Esophagus squamous epithelium (tissue), 5 donors: Measurements from ENCODE around the gene CHRNA5. TPM values are rescaled to one million over a fixed set of nuclear protein-coding genes. Genes with fewer than 3 reads are reported as not detected.
"Not testable (repeated sequence)": the region's sequence is repeated elsewhere in the genome, so short reads cannot be mapped to it uniquely, and the experiment has no call there.

Experiments
- DNase-seq: peaks from one replicate; lab custom pipeline; 2025; lab: John Stamatoyannopoulos, UW
- H3K27ac ChIP-seq, 4 donors: fragments of 200-600 bp; sonication (generic); one replicate each; pipeline ENCODE4 v1.5.1; 2016 to 2019; ENCODE audit warnings: mild to moderate bottlenecking in 1 of 4
- H3K27me3 ChIP-seq, 4 donors: fragments of 200-600 bp; sonication (generic); 1 replicate in 3 of 4; 2 replicates in 1 of 4; pipeline versions ENCODE4 v1.5.1 to v1.6.0; 2017 to 2021; ENCODE audit warnings: antibody characterized with exemption in 1 of 4
- H3K36me3 ChIP-seq, 3 donors: fragments of 200-600 bp; sonication (generic); one replicate each; pipeline ENCODE4 v1.5.1; 2016 to 2019
- H3K4me1 ChIP-seq, 3 donors: fragments of 200-600 bp; sonication (generic); one replicate each; pipeline ENCODE4 v1.5.1; 2017 to 2019
- H3K4me3 ChIP-seq, 4 donors: fragments of 200-600 bp; sonication (generic); 1 replicate in 3 of 4; 2 replicates in 1 of 4; pipeline ENCODE4 v1.5.1; 2016 to 2019; ENCODE audit warnings: mild to moderate bottlenecking in 2 of 4, moderate library complexity in 1 of 4
- H3K9me3 ChIP-seq, 3 donors: fragments of 200-600 bp; sonication (generic); one replicate each; pipeline ENCODE4 v1.5.1; 2016 to 2019
- POLR2A ChIP-seq, 4 donors: fragments of 450-650 bp; IDR thresholded peaks; one replicate each; pipeline ENCODE4 v1.6.1; 2017; ENCODE audit warnings: antibody characterized with exemption in 4 of 4, mild to moderate bottlenecking in 4 of 4, moderate library complexity in 3 of 4
- WGBS, 2 donors: methylation state at CpG; one replicate each; pipeline ENCODE4 v1.1.5; 2018; 5-methylcytosine and 5-hydroxymethylcytosine counted together
- intact Hi-C: fragments of 100-400 bp; cut with DNase I; formaldehyde crosslinking; loops from one replicate; pipeline ENCODE4 v1.15.0; 2022
- total RNA-seq, 4 donors: library from RNA; depleted of rRNA; stranded (reverse); fragments of >200 nt; gene quantifications; one replicate each; pipeline ENCODE4 v1.1.0, GENCODE V29; 2016
- TF ChIP-seq, protein P1 (sequence below), 6 experiments: fragments of 450-650 bp in 4 of 6; fragments of 200-600 bp in 2 of 6; sonication (generic) in 2 of 6; IDR thresholded peaks; one replicate each; pipeline ENCODE4 v1.5.1; 2016 to 2019; ENCODE audit warnings: antibody characterized with exemption in 6 of 6, mild to moderate bottlenecking in 4 of 6, moderate library complexity in 4 of 6
- donor health status: DM: yes; HTN: yes; CAD: no.

Gene CHRNA5
- total RNA-seq = 1 to 10 TPM in 3 of 4 donors, under 1 TPM in 1; 0.95 to 2.9 (median 1.6) TPM

DNA sequence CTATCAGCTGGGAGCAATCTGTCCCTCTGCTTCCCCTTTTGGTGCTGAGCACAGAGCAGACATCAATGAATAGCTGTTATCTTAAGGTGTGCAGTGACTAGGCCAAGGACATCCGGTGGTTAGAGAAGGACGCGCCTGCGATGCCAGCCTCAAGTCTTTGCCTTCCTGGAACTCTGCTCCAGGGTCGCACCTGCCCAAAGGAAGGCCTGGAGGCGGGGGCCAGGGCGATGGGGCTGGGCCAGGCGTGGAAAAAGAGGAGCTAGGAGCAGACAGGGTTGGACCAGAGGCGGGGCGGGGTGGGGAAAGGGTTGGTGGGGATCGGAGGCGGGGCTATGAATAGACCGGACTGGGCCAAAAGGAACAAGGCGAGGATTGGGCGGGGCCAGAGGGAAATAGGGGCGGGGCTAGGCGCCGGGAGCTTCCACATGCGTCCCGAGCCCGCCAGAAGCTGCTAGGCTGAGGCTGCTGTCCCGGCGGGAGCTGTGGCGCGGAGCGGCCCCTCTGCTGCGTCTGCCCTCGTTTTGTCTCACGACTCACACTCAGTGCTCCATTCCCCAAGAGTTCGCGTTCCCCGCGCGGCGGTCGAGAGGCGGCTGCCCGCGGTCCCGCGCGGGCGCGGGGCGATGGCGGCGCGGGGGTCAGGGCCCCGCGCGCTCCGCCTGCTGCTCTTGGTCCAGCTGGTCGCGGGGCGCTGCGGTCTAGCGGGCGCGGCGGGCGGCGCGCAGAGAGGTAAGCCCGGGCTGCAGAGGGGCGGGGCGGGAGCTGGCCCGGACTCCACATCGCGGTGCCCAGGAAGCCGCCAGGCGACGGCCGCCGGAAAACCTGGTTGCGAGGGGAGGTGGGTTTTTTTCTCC lies at the start of gene CHRNA5:
TSS of gene CHRNA5 (plus strand) at position 424 of the 854 bp plus-strand sequence. CDS start at position 624, 200 bp downstream.
- 0 to 1% methylated on average over 15 to 22 of the region's 75 CpGs for WGBS, 2 donors
- no peaks in the 10 kb centered on the region for H3K9me3 ChIP-seq
- intact Hi-C loops = no loop called here
- peak within 1 kb of the TSS; percentile 43 to 80 (median 69) for H3K27ac ChIP-seq
- H3K27me3 ChIP-seq = peaks cover 0 to 27% (median 0%) of the 10 kb centered on the region in 4 donors
- peaks cover 5 to 21% (median 14%) of the 10 kb centered on the region in 3 donors for H3K4me1 ChIP-seq
- no peaks in the 10 kb centered on the region for H3K36me3 ChIP-seq
- peak; percentile 9 for DNase-seq
- H3K4me3 ChIP-seq = peak within 1 kb of the TSS; percentile 40 to 85 (median 68)
- no peak for TF ChIP-seq POLR2A (IDR thresholded peaks at IDR 0.05)
- TF ChIP-seq, protein P1, sequence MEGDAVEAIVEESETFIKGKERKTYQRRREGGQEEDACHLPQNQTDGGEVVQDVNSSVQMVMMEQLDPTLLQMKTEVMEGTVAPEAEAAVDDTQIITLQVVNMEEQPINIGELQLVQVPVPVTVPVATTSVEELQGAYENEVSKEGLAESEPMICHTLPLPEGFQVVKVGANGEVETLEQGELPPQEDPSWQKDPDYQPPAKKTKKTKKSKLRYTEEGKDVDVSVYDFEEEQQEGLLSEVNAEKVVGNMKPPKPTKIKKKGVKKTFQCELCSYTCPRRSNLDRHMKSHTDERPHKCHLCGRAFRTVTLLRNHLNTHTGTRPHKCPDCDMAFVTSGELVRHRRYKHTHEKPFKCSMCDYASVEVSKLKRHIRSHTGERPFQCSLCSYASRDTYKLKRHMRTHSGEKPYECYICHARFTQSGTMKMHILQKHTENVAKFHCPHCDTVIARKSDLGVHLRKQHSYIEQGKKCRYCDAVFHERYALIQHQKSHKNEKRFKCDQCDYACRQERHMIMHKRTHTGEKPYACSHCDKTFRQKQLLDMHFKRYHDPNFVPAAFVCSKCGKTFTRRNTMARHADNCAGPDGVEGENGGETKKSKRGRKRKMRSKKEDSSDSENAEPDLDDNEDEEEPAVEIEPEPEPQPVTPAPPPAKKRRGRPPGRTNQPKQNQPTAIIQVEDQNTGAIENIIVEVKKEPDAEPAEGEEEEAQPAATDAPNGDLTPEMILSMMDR (IDR thresholded peaks at IDR 0.05) = no peak

DNA sequence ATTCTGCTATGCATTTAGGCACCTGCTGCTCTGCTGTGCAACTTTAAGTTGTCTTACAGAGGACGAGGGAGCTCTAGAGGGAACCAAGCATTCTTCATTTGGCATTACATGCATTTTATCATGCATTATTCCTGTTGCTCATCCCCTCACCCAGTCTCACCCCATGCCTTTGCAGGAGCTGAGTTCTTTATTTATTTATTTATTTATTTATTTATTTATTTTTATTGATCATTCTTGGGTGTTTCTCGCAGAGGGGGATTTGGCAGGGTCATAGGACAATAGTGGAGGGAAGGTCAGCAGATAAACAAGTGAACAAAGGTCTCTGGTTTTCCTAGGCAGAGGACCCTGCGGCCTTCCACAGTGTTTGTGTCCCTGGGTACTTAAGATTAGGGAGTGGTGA lies 45.3 kb upstream of the CHRNA5 start:
- intact Hi-C loops, H3K27me3 ChIP-seq, H3K27ac ChIP-seq, H3K4me3 ChIP-seq, H3K9me3 ChIP-seq, DNase-seq, H3K4me1 ChIP-seq: not testable (repeated sequence)
- peaks cover 0 to 12% (median 0%) of the 10 kb centered on the region in 3 donors for H3K36me3 ChIP-seq
- WGBS, 2 donors = 95 to 100% methylated on average over 1 of the region's 3 CpGs

DNA sequence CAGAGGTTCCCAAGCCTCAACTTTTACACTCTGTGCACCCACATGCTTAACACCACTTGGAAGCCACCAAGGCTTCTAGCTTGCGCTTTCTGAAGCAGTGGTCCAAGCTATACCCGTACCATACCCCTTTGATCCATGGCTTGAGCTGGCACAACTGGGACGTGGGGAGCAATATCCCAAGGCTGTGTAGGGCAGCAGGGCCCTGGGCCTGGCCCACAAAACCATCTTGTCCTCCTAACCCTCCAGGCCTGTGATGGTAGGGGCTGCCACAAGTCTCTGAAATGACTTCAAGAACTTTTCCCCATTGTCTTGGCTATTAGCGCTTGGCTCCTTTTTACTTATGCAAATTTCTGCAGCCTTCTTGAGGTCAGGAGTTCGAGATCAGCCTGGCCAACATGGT lies 41.1 kb upstream of the CHRNA5 start:
- no peak for DNase-seq
- H3K4me3 ChIP-seq = no peak overlapping the region
- H3K27me3 ChIP-seq = no peaks in the 10 kb centered on the region
- no peaks in the 10 kb centered on the region for H3K9me3 ChIP-seq
- 83 to 100% methylated on average over 3 to 4 of the region's 5 CpGs for WGBS, 2 donors
- intact Hi-C loops = no loop called here
- no peaks in the 10 kb centered on the region for H3K36me3 ChIP-seq
- no peak overlapping the region for H3K27ac ChIP-seq
- TF ChIP-seq, protein P1 (IDR thresholded peaks at IDR 0.05) = no peak
- no peak for TF ChIP-seq POLR2A (IDR thresholded peaks at IDR 0.05)
- no peaks in the 10 kb centered on the region for H3K4me1 ChIP-seq

DNA sequence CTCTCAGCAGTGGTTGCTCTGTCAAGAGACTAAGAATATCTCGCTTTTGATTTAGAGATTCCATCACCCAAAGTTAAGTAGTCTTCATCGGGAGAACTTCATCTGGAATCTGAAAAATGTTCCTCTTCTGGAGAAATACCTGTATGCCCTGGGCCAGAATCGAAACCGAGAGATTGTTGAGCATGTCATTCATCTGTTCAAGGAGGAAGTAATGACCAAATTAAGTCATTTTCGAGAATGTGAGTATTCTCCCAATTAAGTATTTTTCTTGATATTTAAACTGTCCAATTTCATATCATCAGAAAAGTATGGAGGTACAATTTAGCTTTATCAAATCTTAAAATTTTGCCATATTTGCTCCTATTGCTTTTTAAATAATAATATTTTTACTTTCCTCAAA lies 38.0 kb upstream of the CHRNA5 start:
- no peaks in the 10 kb centered on the region for H3K36me3 ChIP-seq
- no peaks in the 10 kb centered on the region for H3K9me3 ChIP-seq
- 87 to 88% methylated on average over 5 of the region's 5 CpGs for WGBS, 2 donors
- DNase-seq = no peak
- no peak overlapping the region for H3K27ac ChIP-seq
- H3K4me3 ChIP-seq = no peak overlapping the region
- H3K27me3 ChIP-seq = no peaks in the 10 kb centered on the region
- no peaks in the 10 kb centered on the region for H3K4me1 ChIP-seq
- TF ChIP-seq POLR2A (IDR thresholded peaks at IDR 0.05) = no peak
- TF ChIP-seq, protein P1 (IDR thresholded peaks at IDR 0.05) = no peak
- intact Hi-C loops = no loop called here

DNA sequence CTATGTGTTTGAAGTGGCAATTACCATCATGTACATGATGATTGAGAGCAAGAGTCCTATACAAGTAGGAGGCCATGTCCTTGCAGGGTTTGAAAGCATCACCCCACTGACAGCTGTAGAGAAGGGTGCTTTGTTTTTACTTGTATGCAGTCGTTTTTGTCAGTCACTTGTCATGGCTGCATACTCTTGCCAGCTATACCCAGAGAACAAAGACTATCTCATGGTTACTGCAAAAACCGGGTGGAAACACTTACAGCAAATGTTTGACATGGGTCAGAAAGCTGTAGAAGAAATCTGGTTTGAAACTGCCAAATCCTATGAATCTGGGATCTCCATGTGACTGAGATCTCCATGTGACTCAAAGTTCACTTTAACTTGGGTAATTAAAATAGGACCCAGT lies 32.0 kb upstream of the CHRNA5 start:
- 40 to 48% methylated on average over 2 of the region's 2 CpGs for WGBS, 2 donors
- TF ChIP-seq, protein P1 (IDR thresholded peaks at IDR 0.05) = no peak
- Histone ChIP-seq H3K4me3 (no peak overlapping the region), H3K27ac (no peak overlapping the region), H3K4me1 (no peaks in the 10 kb centered on the region), H3K36me3 (no peaks in the 10 kb centered on the region), H3K27me3 (no peaks in the 10 kb centered on the region), H3K9me3 (no peaks in the 10 kb centered on the region)
- intact Hi-C loops = no loop called here
- no peak for DNase-seq
